Testis (tissue), 3 donors: ENCODE data around the gene NFKB1. TPM values are rescaled to one million over a fixed set of nuclear protein-coding genes. Genes with fewer than 3 reads are reported as not detected.
"Not testable (repeated sequence)": the region's sequence is repeated elsewhere in the genome, so short reads cannot be mapped to it uniquely, and the experiment has no call there.

Experiments
- DNase-seq: peaks from one replicate; pipeline ENCODE4 v3.0.0-alpha.2; 2019
- H3K27ac ChIP-seq, 2 donors: fragments of 200-600 bp; sonication (generic); one replicate each; pipeline ENCODE4 v1.5.1; 2019
- H3K27me3 ChIP-seq: fragments of 200-600 bp; sonication (generic); one replicate; pipeline ENCODE4 v1.5.1; 2019
- H3K36me3 ChIP-seq: fragments of 200-600 bp; sonication (generic); one replicate; pipeline ENCODE4 v1.5.1; 2017; ENCODE audit warnings: low read depth; ENCODE audit errors: missing control alignments
- H3K4me1 ChIP-seq: fragments of 200-600 bp; sonication (generic); one replicate; pipeline ENCODE4 v1.5.1; 2019
- H3K4me3 ChIP-seq, 2 donors: fragments of 200-600 bp; sonication (generic); one replicate each; pipeline ENCODE4 v1.5.1; 2017 to 2019
- H3K9me3 ChIP-seq: fragments of 200-600 bp; sonication (generic); one replicate; pipeline ENCODE4 v1.5.1; 2017
- CTCF ChIP-seq, 3 experiments: fragments of 450-650 bp in 2 of 3; fragments of 200-600 bp in 1 of 3; sonication (generic) in 1 of 3; IDR thresholded peaks; one replicate each; pipeline ENCODE4 v1.5.1; 2016 to 2019; ENCODE audit warnings: antibody characterized with exemption in 3 of 3, mild to moderate bottlenecking in 2 of 3, moderate library complexity in 1 of 3
- POLR2A ChIP-seq: fragments of 450-650 bp; IDR thresholded peaks from one replicate; pipeline ENCODE4 v1.6.1; 2017; ENCODE audit warnings: antibody characterized with exemption, mild to moderate bottlenecking, moderate library complexity
- WGBS, 2 donors: methylation state at CpG; one replicate each; pipeline ENCODE4 v1.1.5; 2018; 5-methylcytosine and 5-hydroxymethylcytosine counted together
- intact Hi-C: fragments of 100-400 bp; cut with DNase I; formaldehyde crosslinking; loops from one replicate; pipeline ENCODE4 v1.15.1; 2023; ENCODE audit warnings: low total_unique reads
- polyA plus RNA-seq: library from polyadenylated mRNA; stranded (reverse); fragments of 350-450 nt; fragmentation: Illumina TruSeq; extraction: RNeasy Lipid Tissue Mini Kit (QIAGEN cat#74804); gene quantifications from one replicate; pipeline ENCODE4 v1.2.3, GENCODE V29; 2014; ENCODE audit warnings: low read depth, low replicate concordance; ENCODE audit not compliant: insufficient read depth
- total RNA-seq, 2 donors: library from RNA; depleted of rRNA; stranded (reverse); fragments of >200 nt; gene quantifications; one replicate each; pipeline ENCODE4 v1.2.3, GENCODE V29; 2016

Gene NFKB1
- total and polyA plus RNA-seq, 3 donors from 2014 or later: 22.2 to 27.4 (median 24.6) TPM

- WGBS, 2 donors: 75 to 82% methylated on average over 11 of the region's 11 CpGs
Measured at GRCh38 chr4:102612824-102613366, 111.7 kb downstream of the NFKB1 start.

GRCh38 chr4:102614801-102615200, 113.6 kb downstream of the NFKB1 start:
- no peaks in the 10 kb centered on the region for H3K27me3 ChIP-seq
- TF ChIP-seq POLR2A (no peak), CTCF (IDR thresholded peaks at IDR 0.05) (no peak)
- no peak overlapping the region for H3K27ac ChIP-seq
- no peaks in the 10 kb centered on the region for H3K36me3 ChIP-seq
- no peaks in the 10 kb centered on the region for H3K4me1 ChIP-seq
- WGBS, 2 donors: 81 to 86% methylated on average over 9 of the region's 9 CpGs
- no peak overlapping the region for H3K4me3 ChIP-seq
- no peaks in the 10 kb centered on the region for H3K9me3 ChIP-seq
- no peak for DNase-seq
- intact Hi-C loops: no loop called here

More at GRCh38 chr4:102612824-102613366, 111.7 kb downstream of the NFKB1 start:
- intact Hi-C loops: no loop called here
- no peak for TF ChIP-seq POLR2A
- no peak for TF ChIP-seq CTCF (IDR thresholded peaks at IDR 0.05)
- Histone ChIP-seq H3K36me3 (no peaks in the 10 kb centered on the region), H3K27ac (no peak overlapping the region), H3K27me3 (no peaks in the 10 kb centered on the region), H3K9me3 (no peaks in the 10 kb centered on the region), H3K4me1 (no peaks in the 10 kb centered on the region), H3K4me3 (no peak overlapping the region)
- no peak for DNase-seq

DNA sequence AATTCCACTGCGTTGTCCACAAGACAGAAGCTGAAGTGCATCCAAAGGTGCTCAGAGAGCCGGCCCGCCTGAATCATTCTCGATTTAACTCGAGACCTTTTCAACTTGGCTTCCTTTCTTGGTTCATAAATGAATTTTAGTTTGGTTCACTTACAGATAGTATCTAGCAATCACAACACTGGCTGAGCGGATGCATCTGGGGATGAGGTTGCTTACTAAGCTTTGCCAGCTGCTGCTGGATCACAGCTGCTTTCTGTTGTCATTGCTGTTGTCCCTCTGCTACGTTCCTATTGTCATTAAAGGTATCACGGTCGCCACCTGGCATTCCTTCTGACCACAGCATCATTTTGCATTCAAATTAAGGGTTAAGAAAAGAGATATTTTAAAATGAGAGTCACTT, 115.5 kb downstream of the NFKB1 start:
- Histone ChIP-seq H3K4me1 (no peaks in the 10 kb centered on the region), H3K9me3 (no peaks in the 10 kb centered on the region), H3K4me3 (no peak overlapping the region), H3K27ac (no peak overlapping the region), H3K27me3 (no peaks in the 10 kb centered on the region), H3K36me3 (no peaks in the 10 kb centered on the region)
- TF ChIP-seq CTCF (IDR thresholded peaks at IDR 0.05): no peak
- no peak for TF ChIP-seq POLR2A
- WGBS, 2 donors: 80 to 84% methylated on average over 9 of the region's 9 CpGs
- intact Hi-C loops: no loop called here
- no peak for DNase-seq

DNA sequence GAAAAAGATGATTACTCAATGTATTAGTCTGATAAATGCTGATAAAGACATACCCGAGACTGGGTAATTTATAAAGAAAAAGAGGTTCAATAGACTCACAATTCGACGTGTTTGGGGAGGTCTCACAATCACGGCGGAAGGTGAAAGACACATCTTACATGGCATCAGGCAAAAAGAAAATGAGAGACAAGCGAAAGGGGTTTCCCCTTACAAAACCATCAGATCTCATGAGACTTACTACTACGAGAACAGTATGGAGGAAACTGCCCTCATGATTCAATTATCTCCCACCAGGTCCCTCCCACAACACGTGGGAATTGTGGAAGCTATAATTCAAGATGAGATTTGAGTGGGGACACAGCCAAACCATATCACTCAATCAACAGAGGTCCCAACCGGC, 117.9 kb downstream of the NFKB1 start:
- WGBS, 2 donors: 63 to 68% methylated on average over 9 of the region's 9 CpGs
- H3K4me3 ChIP-seq, H3K36me3 ChIP-seq, DNase-seq, H3K9me3 ChIP-seq, H3K27ac ChIP-seq, intact Hi-C loops, H3K27me3 ChIP-seq, H3K4me1 ChIP-seq: not testable (repeated sequence)

DNA sequence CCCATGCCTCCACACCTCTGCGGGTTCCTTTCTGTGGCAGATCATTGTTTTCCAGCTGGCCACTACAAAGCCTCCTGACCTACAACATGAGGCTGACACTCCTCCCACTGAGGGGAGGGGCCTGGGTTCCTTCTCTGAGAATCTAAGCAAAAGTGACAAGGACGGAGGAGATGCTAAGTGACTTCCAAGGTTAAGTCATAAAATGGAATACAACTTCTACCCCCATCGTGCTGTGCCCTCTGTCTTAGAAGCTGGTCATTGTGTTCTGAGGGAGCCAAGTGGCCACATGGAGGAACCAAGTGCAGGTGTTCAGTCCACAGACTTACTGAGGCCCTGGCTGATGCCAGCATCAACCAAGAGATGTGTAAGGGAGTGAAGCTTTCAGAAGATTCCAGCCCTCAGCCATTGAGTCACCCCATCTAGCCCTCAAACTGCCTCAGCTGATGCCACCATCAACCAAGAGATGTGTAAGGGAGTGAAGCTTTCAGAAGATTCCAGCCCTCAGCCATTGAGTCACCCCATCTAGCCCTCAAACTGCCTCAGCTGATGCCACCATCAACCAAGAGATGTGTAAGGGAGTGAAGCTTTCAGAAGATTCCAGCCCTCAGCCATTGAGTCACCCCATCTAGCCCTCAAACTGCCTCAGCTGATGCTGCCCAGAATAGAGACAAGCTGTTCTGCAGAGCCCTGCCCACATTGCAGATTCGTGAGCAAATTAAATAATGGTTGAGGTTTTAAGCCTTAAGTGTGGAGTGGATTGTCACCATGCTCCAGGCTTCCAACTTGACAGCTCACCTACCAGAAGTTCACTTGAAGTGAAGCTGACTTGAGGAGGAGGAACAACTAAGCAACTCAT, 118.8 kb downstream of the NFKB1 start:
- H3K4me1 ChIP-seq, H3K27ac ChIP-seq, H3K9me3 ChIP-seq, DNase-seq, H3K36me3 ChIP-seq, H3K4me3 ChIP-seq, H3K27me3 ChIP-seq: not testable (repeated sequence)
- intact Hi-C loops: loop anchor here (10.0 kb wide), 2 partner anchors 165 to 395 kb away; partner anchors contain the start of gene SLC9B1
- WGBS, 2 donors: 72 to 80% methylated on average over 4 of the region's 4 CpGs
